ENCODE measurements around the gene CCNB2. TPM values are rescaled to one million over a fixed set of nuclear protein-coding genes. Genes with fewer than 3 reads are reported as not detected.

The CCNB2 gene
- total and polyA plus RNA-seq, 9 of the 15 experiments (the other 6 are each of a cell fraction or from before 2014, with no cell fraction given): 84.8 to 266 (median 124) TPM

DNA sequence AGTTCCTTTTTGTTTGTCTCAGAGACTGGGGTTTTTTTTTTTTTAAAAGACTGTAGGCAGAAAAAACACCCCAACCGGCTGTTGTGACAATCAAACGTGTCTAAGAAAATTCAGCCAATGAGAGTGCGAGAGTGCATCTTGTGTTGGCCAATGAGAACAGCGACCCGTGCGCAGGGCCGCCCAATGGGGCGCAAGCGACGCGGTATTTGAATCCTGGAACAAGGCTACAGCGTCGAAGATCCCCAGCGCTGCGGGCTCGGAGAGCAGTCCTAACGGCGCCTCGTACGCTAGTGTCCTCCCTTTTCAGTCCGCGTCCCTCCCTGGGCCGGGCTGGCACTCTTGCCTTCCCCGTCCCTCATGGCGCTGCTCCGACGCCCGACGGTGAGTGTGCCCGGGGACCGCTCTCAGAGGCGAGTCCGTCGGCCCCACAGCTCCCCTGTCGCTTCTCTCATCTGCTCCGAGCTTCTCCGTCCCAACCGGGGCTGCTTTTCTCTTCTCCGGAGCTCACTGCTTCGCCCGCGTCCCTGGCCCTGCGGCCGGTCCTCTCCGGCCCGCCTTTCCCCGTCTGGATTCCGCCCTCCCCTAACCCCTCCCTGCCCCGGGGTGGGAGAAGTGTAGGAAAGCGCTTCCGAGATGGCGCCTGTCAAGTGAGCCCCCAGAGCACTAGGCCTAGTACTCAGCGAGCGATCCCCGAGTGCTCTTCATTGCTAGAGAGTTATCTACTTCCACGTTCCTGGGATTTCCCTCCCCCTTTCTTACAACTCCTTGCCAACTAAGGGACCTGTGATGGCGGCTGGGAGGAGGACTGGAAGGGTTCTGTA lies at the start of gene CCNB2 (continued):
- TF ChIP-seq AFF4 (CRISPR knock-in tag; IDR thresholded peaks at IDR 0.05): peak; percentile 90
- TF ChIP-seq KLF16 (IDR thresholded peaks at IDR 0.05): no peak
- TF ChIP-seq ZNF780A (CRISPR knock-in tag; IDR thresholded peaks at IDR 0.05): no peak
- TF ChIP-seq ZNF699 (CRISPR knock-in tag; IDR thresholded peaks at IDR 0.05; ENCODE audit: insufficient replicate concordance): no peak
- no peak for TF ChIP-seq ZNF12 (CRISPR knock-in tag; IDR thresholded peaks at IDR 0.05)
- TF ChIP-seq, protein P1, sequence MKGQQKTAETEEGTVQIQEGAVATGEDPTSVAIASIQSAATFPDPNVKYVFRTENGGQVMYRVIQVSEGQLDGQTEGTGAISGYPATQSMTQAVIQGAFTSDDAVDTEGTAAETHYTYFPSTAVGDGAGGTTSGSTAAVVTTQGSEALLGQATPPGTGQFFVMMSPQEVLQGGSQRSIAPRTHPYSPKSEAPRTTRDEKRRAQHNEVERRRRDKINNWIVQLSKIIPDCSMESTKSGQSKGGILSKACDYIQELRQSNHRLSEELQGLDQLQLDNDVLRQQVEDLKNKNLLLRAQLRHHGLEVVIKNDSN (CRISPR knock-in tag; IDR thresholded peaks at IDR 0.05): peak; percentile 81
- peak; percentile 92 for TF ChIP-seq PCBP1 (IDR thresholded peaks at IDR 0.05; ENCODE audit: low read depth, low read length, poor library complexity, severe bottlenecking)
- no peak for TF ChIP-seq NR1H2 (CRISPR knock-in tag; IDR thresholded peaks at IDR 0.05)
- TF ChIP-seq MIER1 (IDR thresholded peaks at IDR 0.05; ENCODE audit: low read depth): no peak
- peak; percentile 38; the same call in 1 of the 2 replicates for TF ChIP-seq RB1 (IDR thresholded peaks at IDR 0.05; ENCODE audit: low read depth)
- TF ChIP-seq ZNF507 (tag; conservative IDR thresholded peaks at IDR 0.05): no peak
- TF ChIP-seq POU5F1 (IDR thresholded peaks at IDR 0.05; ENCODE audit: borderline replicate concordance, low read depth, low read length, partially characterized antibody): no peak
- no peak for TF ChIP-seq GABPB2 (CRISPR knock-in tag; conservative IDR thresholded peaks at IDR 0.05)
- TF ChIP-seq ZNF165 (CRISPR knock-in tag; IDR thresholded peaks at IDR 0.05; ENCODE audit: borderline replicate concordance): no peak
- TF ChIP-seq, protein P2, sequence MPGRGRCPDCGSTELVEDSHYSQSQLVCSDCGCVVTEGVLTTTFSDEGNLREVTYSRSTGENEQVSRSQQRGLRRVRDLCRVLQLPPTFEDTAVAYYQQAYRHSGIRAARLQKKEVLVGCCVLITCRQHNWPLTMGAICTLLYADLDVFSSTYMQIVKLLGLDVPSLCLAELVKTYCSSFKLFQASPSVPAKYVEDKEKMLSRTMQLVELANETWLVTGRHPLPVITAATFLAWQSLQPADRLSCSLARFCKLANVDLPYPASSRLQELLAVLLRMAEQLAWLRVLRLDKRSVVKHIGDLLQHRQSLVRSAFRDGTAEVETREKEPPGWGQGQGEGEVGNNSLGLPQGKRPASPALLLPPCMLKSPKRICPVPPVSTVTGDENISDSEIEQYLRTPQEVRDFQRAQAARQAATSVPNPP (IDR thresholded peaks at IDR 0.05; ENCODE audit: borderline replicate concordance, insufficient read depth, insufficient read length): no peak
- no peak for TF ChIP-seq CSDE1 (IDR thresholded peaks at IDR 0.05)
- no peak for TF ChIP-seq LEF1 (IDR thresholded peaks at IDR 0.05)
- no peak for TF ChIP-seq MAFK (IDR thresholded peaks at IDR 0.05; ENCODE audit: low read length)
- no peak for TF ChIP-seq ZNF347 (CRISPR knock-in tag; IDR thresholded peaks at IDR 0.05; ENCODE audit: low read depth)
- no peak for TF ChIP-seq TEAD4 (IDR thresholded peaks at IDR 0.05; ENCODE audit: low read length)
- TF ChIP-seq TEAD4 (CRISPR knock-in tag; IDR thresholded peaks at IDR 0.05; ENCODE audit: borderline replicate concordance): no peak
- TF ChIP-seq, protein P3, sequence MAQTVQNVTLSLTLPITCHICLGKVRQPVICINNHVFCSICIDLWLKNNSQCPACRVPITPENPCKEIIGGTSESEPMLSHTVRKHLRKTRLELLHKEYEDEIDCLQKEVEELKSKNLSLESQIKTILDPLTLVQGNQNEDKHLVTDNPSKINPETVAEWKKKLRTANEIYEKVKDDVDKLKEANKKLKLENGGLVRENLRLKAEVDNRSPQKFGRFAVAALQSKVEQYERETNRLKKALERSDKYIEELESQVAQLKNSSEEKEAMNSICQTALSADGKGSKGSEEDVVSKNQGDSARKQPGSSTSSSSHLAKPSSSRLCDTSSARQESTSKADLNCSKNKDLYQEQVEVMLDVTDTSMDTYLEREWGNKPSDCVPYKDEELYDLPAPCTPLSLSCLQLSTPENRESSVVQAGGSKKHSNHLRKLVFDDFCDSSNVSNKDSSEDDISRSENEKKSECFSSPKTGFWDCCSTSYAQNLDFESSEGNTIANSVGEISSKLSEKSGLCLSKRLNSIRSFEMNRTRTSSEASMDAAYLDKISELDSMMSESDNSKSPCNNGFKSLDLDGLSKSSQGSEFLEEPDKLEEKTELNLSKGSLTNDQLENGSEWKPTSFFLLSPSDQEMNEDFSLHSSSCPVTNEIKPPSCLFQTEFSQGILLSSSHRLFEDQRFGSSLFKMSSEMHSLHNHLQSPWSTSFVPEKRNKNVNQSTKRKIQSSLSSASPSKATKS (CRISPR knock-in tag; IDR thresholded peaks at IDR 0.05): no peak
